HG03095 (cell line): ENCODE data around the gene THSD7A.
"Not testable (repeated sequence)": the region's sequence is repeated elsewhere in the genome, so short reads cannot be mapped to it uniquely, and the experiment has no call there.

Source experiments
- ATAC-seq: cut with Tn5 transposase; IDR thresholded peaks from one replicate; pipeline ENCODE4 v1.9.1; 2021; ENCODE audit warnings: moderate library complexity; ENCODE audit not compliant: unreplicated experiment

THSD7A gene

GRCh38 chr7:11524476-11525397 is 307.3 kb downstream of the THSD7A start:
- no peak for ATAC-seq

GRCh38 chr7:11521964-11522499 is 310.0 kb downstream of the THSD7A start:
- ATAC-seq, result not testable (repeated sequence)

GRCh38 chr7:11517853-11518252 is 314.1 kb downstream of the THSD7A start:
- ATAC-seq, result no peak

- no peak for ATAC-seq
Observed at GRCh38 chr7:11516328-11516727, 315.7 kb downstream of the THSD7A start.

GRCh38 chr7:11513460-11513859 is 318.5 kb downstream of the THSD7A start:
- ATAC-seq, result no peak

GRCh38 chr7:11507929-11508328 is 324.1 kb downstream of the THSD7A start:
- no peak for ATAC-seq

GRCh38 chr7:11506417-11506816 is 325.6 kb downstream of the THSD7A start:
- ATAC-seq, result no peak

GRCh38 chr7:11505471-11505985 is 326.5 kb downstream of the THSD7A start:
- no peak for ATAC-seq

GRCh38 chr7:11492307-11492706 is 339.7 kb downstream of the THSD7A start:
- no peak for ATAC-seq

GRCh38 chr7:11491811-11492210 is 340.2 kb downstream of the THSD7A start:
- ATAC-seq, result no peak

- no peak for ATAC-seq
Observed at GRCh38 chr7:11489280-11489679, 342.7 kb downstream of the THSD7A start.

- ATAC-seq, result no peak
Observed at GRCh38 chr7:11486271-11486670, 345.7 kb downstream of the THSD7A start.

GRCh38 chr7:11485636-11486035 is 346.4 kb downstream of the THSD7A start:
- no peak for ATAC-seq

- ATAC-seq, result no peak
Observed at GRCh38 chr7:11480143-11480542, 351.9 kb downstream of the THSD7A start.

- ATAC-seq, result no peak
Observed at GRCh38 chr7:11478882-11479281, 353.1 kb downstream of the THSD7A start.

- ATAC-seq, result no peak
Observed at GRCh38 chr7:11478426-11478825, 353.6 kb downstream of the THSD7A start.

GRCh38 chr7:11474902-11475585 is 357.0 kb downstream of the THSD7A start:
- ATAC-seq, result no peak

GRCh38 chr7:11473807-11474424 is 358.1 kb downstream of the THSD7A start:
- no peak for ATAC-seq

GRCh38 chr7:11473220-11473619 is 358.8 kb downstream of the THSD7A start:
- no peak for ATAC-seq

GRCh38 chr7:11472646-11473045 is 359.4 kb downstream of the THSD7A start:
- ATAC-seq, result no peak

- ATAC-seq, result no peak
Observed at GRCh38 chr7:11471255-11471654, 360.7 kb downstream of the THSD7A start.
